ENCODE data around the gene STAG1.
"Not testable (repeated sequence)": the region's sequence is repeated elsewhere in the genome, so short reads cannot be mapped to it uniquely, and the experiment has no call there.

STAG1 gene

GRCh38 chr3:136752172-136752421 lies at the start of gene STAG1:
TSS of gene STAG1 (minus strand) at chr3:136752378. CDS start at chr3:136630898, 121,480 bp downstream.
- in situ Hi-C loops (cut with MboI; ENCODE audit: low sequenced_read_pairs): loop anchor here (10.0 kb wide), 2 partner anchors 263 to 677 kb away; no protein-coding TSS in a partner anchor

GRCh38 chr3:136801146-136801545 lies 49.0 kb upstream of the STAG1 start:
- in situ Hi-C loops (cut with MboI; ENCODE audit: low sequenced_read_pairs): not testable (repeated sequence)

- in situ Hi-C loops (cut with MboI; ENCODE audit: low sequenced_read_pairs): no loop called here
Measured at GRCh38 chr3:136792556-136793330, 40.6 kb upstream of the STAG1 start.

- in situ Hi-C loops (cut with MboI; ENCODE audit: low sequenced_read_pairs): no loop called here
Measured at GRCh38 chr3:136790786-136791185, 38.6 kb upstream of the STAG1 start.

- in situ Hi-C loops (cut with MboI; ENCODE audit: low sequenced_read_pairs): no loop called here
Measured at GRCh38 chr3:136789976-136790375, 37.8 kb upstream of the STAG1 start.

GRCh38 chr3:136788154-136788553 lies 36.0 kb upstream of the STAG1 start:
- in situ Hi-C loops (cut with MboI; ENCODE audit: low sequenced_read_pairs): no loop called here

GRCh38 chr3:136787349-136787748 lies 35.2 kb upstream of the STAG1 start:
- in situ Hi-C loops (cut with MboI; ENCODE audit: low sequenced_read_pairs): no loop called here

GRCh38 chr3:136783708-136784191 lies 31.6 kb upstream of the STAG1 start:
- in situ Hi-C loops (cut with MboI; ENCODE audit: low sequenced_read_pairs): no loop called here

- in situ Hi-C loops (cut with MboI; ENCODE audit: low sequenced_read_pairs): no loop called here
Measured at GRCh38 chr3:136780741-136781140, 28.6 kb upstream of the STAG1 start.

- in situ Hi-C loops (cut with MboI; ENCODE audit: low sequenced_read_pairs): no loop called here
Measured at GRCh38 chr3:136778865-136779264, 26.7 kb upstream of the STAG1 start.

- in situ Hi-C loops (cut with MboI; ENCODE audit: low sequenced_read_pairs): no loop called here
Measured at GRCh38 chr3:136772709-136773108, 20.5 kb upstream of the STAG1 start.

GRCh38 chr3:136758160-136759102 lies 6.3 kb upstream of the STAG1 start:
- in situ Hi-C loops (cut with MboI; ENCODE audit: low sequenced_read_pairs): loop anchor here (10.0 kb wide), 2 partner anchors 256 to 684 kb away; no protein-coding TSS in a partner anchor

GRCh38 chr3:136755192-136755591 lies 3.0 kb upstream of the STAG1 start:
- in situ Hi-C loops (cut with MboI; ENCODE audit: low sequenced_read_pairs): loop anchor here (10.0 kb wide), 2 partner anchors 260 to 680 kb away; no protein-coding TSS in a partner anchor

- in situ Hi-C loops (cut with MboI; ENCODE audit: low sequenced_read_pairs): loop anchor here (10.0 kb wide), 2 partner anchors 261 to 679 kb away; no protein-coding TSS in a partner anchor
Measured at GRCh38 chr3:136753326-136753939, 1.3 kb upstream of the STAG1 start.

- in situ Hi-C loops (cut with MboI; ENCODE audit: low sequenced_read_pairs): loop anchor here (10.0 kb wide), 2 partner anchors 262 to 678 kb away; no protein-coding TSS in a partner anchor
Measured at GRCh38 chr3:136752422-136753325, 496 bp upstream of the STAG1 start.

GRCh38 chr3:136751316-136752171 lies 634 bp downstream of the STAG1 start:
- in situ Hi-C loops (cut with MboI; ENCODE audit: low sequenced_read_pairs): loop anchor here (10.0 kb wide), 2 partner anchors 263 to 677 kb away; no protein-coding TSS in a partner anchor

- in situ Hi-C loops (cut with MboI; ENCODE audit: low sequenced_read_pairs): loop anchor here (10.0 kb wide), 2 partner anchors 264 to 676 kb away; no protein-coding TSS in a partner anchor
Measured at GRCh38 chr3:136750897-136751315, 1.3 kb downstream of the STAG1 start.

- in situ Hi-C loops (cut with MboI; ENCODE audit: low sequenced_read_pairs): loop anchor here (10.0 kb wide), 2 partner anchors 264 to 676 kb away; no protein-coding TSS in a partner anchor
Measured at GRCh38 chr3:136750209-136750896, 1.8 kb downstream of the STAG1 start.

Measured in HL-60/S4 treated with retinoic acid at 250 ng/mL for 4 days and 3 days (cell line).